GM19023 (cell line): Measurements from ENCODE around the gene AGAP1.

Source experiments
- ATAC-seq: cut with Tn5 transposase; IDR thresholded peaks from one replicate; pipeline ENCODE4 v1.9.1; 2021; ENCODE audit warnings: mild to moderate bottlenecking, moderate library complexity; ENCODE audit not compliant: unreplicated experiment

The AGAP1 gene

GRCh38 chr2:235605312-235606003 is 111.6 kb downstream of the AGAP1 start:
- no peak for ATAC-seq

GRCh38 chr2:235606004-235606715 is 112.3 kb downstream of the AGAP1 start:
- ATAC-seq: no peak

DNA sequence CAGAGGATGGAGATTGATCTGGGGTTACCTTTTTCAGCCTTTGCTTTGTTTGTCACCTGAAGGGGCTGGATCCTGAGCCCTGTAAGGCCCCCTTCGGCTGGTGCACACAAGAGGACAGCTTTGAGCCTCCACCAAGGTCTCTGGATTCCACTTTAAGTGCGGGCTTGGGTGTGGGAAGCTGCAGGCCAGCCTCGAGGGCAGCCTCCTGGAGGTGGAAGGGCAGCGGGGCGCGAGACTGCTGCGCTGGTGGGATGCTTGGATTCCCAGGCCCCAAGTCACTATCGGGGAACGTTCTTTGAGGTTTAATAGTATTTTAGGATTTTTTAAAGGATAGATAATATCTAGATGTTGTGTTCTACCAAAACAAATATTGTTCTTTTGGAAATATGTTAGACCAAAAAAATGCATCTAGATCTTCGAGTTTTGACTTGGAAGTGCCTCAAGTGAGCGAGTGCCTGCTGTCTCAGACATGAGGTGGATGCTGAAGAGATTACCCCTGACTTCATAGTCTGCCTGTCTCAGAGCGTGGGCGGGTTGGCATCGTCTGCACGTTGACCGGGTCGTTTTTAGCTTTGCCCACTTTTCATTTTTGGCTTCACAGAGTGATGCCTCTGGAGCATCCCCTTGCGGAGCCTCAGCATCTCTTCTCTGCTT is 113.8 kb downstream of the AGAP1 start:
- ATAC-seq: no peak

- ATAC-seq: no peak
Observed at GRCh38 chr2:235608200-235608887, 114.5 kb downstream of the AGAP1 start.

DNA sequence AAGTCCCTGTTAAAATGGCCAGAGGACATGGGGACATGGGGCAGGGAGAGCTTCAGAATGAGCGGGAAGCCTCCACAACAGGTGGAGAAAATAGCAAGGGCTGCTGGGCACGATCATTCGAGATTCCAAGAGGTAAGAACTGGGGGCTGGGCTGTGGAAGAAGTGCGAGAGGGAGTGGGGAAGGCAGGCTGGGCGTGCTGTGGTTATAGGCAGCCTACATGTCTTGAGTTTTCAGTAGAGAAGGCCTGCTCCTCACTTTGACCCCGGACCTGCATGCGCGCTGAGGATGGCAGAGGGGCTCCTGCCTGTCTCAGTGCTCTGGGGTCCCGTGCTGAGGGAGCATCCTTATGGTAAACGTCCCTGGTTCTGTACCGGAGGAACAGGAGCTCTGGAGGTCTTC is 115.5 kb downstream of the AGAP1 start:
- no peak for ATAC-seq

- no peak for ATAC-seq
Observed at GRCh38 chr2:235609746-235610145, 115.9 kb downstream of the AGAP1 start.

GRCh38 chr2:235610696-235611257 is 116.9 kb downstream of the AGAP1 start:
- no peak for ATAC-seq

DNA sequence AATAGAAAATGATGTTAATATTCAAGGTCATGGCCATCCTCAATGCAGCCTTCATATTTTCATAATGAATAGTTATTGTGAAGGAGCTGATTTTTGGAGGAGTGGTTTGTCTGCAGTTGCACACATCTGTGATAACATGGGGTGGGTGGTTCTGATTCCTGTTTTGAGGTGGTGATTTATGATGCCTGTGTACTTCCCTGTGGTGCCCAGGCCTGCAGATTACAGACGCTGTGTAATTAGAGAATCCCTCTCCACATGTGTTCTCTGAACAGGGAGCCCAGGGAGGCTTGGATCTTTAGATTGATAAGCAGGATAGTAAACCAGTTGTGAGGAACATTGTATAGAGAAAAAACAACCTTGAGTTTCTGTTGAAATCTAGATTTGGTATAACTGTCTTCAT is 117.5 kb downstream of the AGAP1 start:
- ATAC-seq: no peak

- ATAC-seq: no peak
Observed at GRCh38 chr2:235611756-235612155, 117.9 kb downstream of the AGAP1 start.

- no peak for ATAC-seq
Observed at GRCh38 chr2:235612181-235612950, 118.5 kb downstream of the AGAP1 start.

- ATAC-seq: no peak
Observed at GRCh38 chr2:235613649-235614048, 119.8 kb downstream of the AGAP1 start.

DNA sequence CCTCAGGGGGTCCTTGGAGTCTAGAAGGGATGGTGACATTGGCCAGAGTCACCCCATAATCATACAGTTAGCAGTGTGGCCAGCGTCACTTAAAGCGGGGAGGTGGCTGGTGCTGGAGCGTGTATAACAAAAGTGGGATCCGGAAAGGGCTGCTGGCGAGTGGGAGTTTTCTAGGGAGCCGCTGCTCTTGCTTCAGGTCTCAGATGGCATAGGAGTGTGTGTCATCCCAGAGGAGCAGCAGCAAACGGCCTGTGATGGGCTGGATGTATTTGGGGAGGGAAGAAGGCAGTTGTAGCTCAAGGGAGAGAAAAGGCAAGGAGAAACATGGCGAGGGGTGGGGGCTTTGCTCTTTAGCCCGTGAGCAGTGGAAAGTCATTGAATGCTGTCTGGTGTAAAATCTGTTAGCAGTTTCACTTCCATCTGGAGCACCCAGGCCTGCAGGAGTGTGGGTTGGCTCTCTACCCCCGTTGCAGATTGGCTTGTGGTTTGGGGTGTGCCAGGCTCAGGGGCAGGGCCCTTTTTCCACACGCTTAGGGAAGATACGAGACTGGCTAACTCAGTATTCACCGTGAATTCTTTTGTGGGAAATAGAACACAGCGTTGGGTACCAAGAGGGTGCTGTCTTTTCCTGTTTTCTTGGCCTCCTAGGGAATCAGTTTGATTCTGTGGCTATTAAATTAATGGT is 120.5 kb downstream of the AGAP1 start:
- ATAC-seq: no peak

DNA sequence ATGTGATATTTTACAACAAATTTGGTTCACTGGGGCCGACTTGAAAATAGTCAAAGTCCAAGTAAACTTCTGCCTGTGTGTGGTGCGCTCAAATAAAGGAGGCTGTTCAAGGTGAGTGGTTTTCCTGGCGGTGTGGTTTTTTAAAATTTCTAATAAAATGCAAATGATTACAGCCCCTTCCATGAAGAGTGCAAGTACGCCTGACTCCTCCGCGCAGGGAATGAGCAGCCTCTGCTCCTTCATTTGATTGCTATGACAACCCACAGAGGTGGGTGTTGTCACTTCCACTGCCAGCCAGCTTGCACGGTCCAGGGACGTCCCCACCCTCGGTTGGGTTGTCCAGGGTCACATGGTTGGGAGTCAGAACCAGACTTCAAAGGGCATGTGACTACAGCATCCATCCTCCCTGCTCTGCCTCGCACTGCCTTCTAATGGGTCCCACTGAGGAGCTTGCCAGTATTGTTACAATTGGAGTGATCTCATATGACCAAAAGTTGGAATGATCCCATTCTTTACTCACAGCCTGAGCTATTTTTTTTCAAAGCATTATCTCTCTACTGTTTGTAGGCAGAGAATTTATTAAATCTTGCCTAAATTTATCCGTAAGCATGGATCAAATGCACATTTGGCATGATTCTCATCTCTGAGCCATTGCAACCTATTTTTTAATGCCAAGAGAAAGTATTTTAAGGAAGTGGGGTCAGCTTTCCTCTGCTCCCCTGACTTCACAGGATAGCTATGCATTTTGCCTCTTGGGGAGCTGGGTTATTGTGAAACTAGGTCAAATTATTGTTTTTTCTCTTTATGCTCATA is 121.3 kb downstream of the AGAP1 start:
- no peak for ATAC-seq

GRCh38 chr2:235616885-235617284 is 123.0 kb downstream of the AGAP1 start:
- no peak for ATAC-seq

- ATAC-seq: no peak
Observed at GRCh38 chr2:235618039-235618438, 124.2 kb downstream of the AGAP1 start.

DNA sequence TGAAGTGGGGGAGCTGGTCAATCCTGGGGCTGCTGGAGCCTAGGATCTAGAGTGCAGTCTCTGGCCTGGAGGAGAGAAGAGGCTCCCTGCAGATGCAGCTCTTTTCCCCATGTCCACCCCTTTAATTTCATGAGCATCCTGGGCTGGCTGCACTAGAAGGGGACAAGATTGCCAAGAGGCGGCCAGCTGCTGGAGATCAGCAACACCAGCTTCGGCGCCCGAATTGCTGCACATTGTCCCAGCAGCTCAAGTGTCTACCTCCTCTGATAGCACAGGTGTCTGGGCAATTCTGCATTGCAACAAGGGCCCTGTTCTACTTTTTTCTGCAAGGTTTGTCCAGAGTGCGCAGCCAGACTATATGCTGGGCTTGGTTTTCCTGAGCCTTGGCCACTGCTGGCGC is 125.7 kb downstream of the AGAP1 start:
- ATAC-seq: no peak

- ATAC-seq: no peak
Observed at GRCh38 chr2:235621736-235622135, 127.9 kb downstream of the AGAP1 start.

DNA sequence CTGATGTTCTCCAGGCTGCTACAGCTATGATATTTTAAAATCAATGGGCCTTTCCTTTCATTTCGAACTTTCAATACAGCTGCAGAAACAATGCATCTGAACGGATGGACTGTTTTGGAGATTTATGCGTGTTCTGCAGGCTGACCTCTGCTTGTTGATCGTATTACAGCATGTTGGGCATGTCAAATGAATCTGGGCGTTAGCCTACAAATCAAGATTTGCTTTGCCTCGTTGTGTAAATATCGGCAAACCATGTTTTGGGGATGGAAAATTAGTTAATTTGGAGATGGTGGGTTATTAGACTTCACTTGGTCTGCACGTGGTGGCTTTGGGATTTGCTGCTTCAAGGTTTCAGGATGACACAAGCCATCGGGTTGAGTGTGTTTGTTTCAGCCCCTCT is 129.3 kb downstream of the AGAP1 start:
- no peak for ATAC-seq

GRCh38 chr2:235623752-235624151 is 129.9 kb downstream of the AGAP1 start:
- no peak for ATAC-seq
